CD8-positive, alpha-beta memory T cell (primary cell): ENCODE data around the gene CREB1. TPM values are rescaled to one million over a fixed set of nuclear protein-coding genes. Genes with fewer than 3 reads are reported as not detected.
"Not testable (repeated sequence)": the region's sequence is repeated elsewhere in the genome, so short reads cannot be mapped to it uniquely, and the experiment has no call there.

Experiments
- CTCF ChIA-PET: fragments of 350-600 bp; sonication (Branson Sonifier 250); formaldehyde crosslinking; loops from one replicate; lab custom pipeline; 2021; ENCODE audit warnings: antibody characterized with exemption; lab: Charles Lee
- POLR2A ChIA-PET: fragments of 350-600 bp; sonication (Branson Sonifier 250); formaldehyde crosslinking; loops from one replicate; lab custom pipeline; 2021; ENCODE audit warnings: antibody characterized with exemption; lab: Charles Lee
- DNase-seq, 5 donors: peaks; one replicate each; pipeline versions ENCODE4 v3.0.0 to v3.0.0-alpha.2; 2020 to 2022; ENCODE audit warnings: mixed read lengths in 1 of 5
- H3K27ac ChIP-seq: one replicate; pipeline ENCODE4 v1.7.0; 2013; ENCODE audit warnings: low read depth, mild to moderate bottlenecking, low read length, moderate library complexity
- H3K27me3 ChIP-seq: 2 replicates; pipeline ENCODE4 v1.7.0; 2013; ENCODE audit warnings: low read length, mild to moderate bottlenecking; ENCODE audit not compliant: insufficient read depth, poor library complexity, severe bottlenecking
- H3K36me3 ChIP-seq: 2 replicates; pipeline ENCODE4 v1.7.0; 2013; ENCODE audit warnings: mild to moderate bottlenecking, low read length, moderate library complexity; ENCODE audit not compliant: insufficient read depth
- H3K4me1 ChIP-seq: 2 replicates; pipeline ENCODE4 v1.7.0; 2013; ENCODE audit warnings: mild to moderate bottlenecking, low read length, moderate library complexity; ENCODE audit not compliant: insufficient read depth
- H3K4me3 ChIP-seq: 2 replicates; pipeline ENCODE4 v1.7.0; 2013; ENCODE audit warnings: mild to moderate bottlenecking, low read length
- H3K9me3 ChIP-seq: 2 replicates; pipeline ENCODE4 v1.7.0; 2013; ENCODE audit warnings: mild to moderate bottlenecking, low read length
- H3K27ac Mint-ChIP-seq, 8 donors: one replicate each; pipeline ENCODE4 v1.8.0; 2020 to 2021; ENCODE audit warnings: mixed read lengths in 8 of 8, mild to moderate bottlenecking in 6 of 8, inconsistent platforms in 3 of 8, moderate library complexity in 3 of 8
- H3K27me3 Mint-ChIP-seq, 2 donors: one replicate each; pipeline ENCODE4 v1.8.0; 2020 to 2021; ENCODE audit warnings: mixed read lengths in 2 of 2, mild to moderate bottlenecking in 1 of 2, moderate library complexity in 1 of 2
- H3K36me3 Mint-ChIP-seq, 3 donors: one replicate each; pipeline ENCODE4 v1.8.0; 2020 to 2021; ENCODE audit warnings: mixed read lengths in 3 of 3, inconsistent platforms in 1 of 3, mild to moderate bottlenecking in 1 of 3
- H3K4me1 Mint-ChIP-seq, 3 donors: one replicate each; pipeline ENCODE4 v1.8.0; 2020 to 2021; ENCODE audit warnings: mixed read lengths in 3 of 3, inconsistent platforms in 1 of 3, mild to moderate bottlenecking in 1 of 3
- H3K4me3 Mint-ChIP-seq, 7 donors: one replicate each; pipeline ENCODE4 v1.8.0; 2020 to 2021; ENCODE audit warnings: mixed read lengths in 7 of 7, mild to moderate bottlenecking in 6 of 7, moderate library complexity in 4 of 7, inconsistent platforms in 2 of 7
- H3K9me3 Mint-ChIP-seq, 5 donors: one replicate each; pipeline ENCODE4 v1.8.0; 2020 to 2022; ENCODE audit warnings: mixed read lengths in 5 of 5, mild to moderate bottlenecking in 3 of 5, moderate library complexity in 2 of 5, inconsistent platforms in 1 of 5
- polyA plus RNA-seq: library from polyadenylated mRNA; unstranded; fragments of 300-500 nt; fragmentation: Illumina TruSeq; gene quantifications from one replicate; pipeline ENCODE4 v1.2.3, GENCODE V29; 2021
- total RNA-seq, 2 experiments: library from RNA; stranded (reverse); gene quantifications; one replicate each; pipeline ENCODE4 v1.2.3, GENCODE V29; 2021

Gene CREB1
- total and polyA plus RNA-seq, 3 experiments from 2014 or later = 60.2 to 96.2 (median 95.4) TPM

DNA sequence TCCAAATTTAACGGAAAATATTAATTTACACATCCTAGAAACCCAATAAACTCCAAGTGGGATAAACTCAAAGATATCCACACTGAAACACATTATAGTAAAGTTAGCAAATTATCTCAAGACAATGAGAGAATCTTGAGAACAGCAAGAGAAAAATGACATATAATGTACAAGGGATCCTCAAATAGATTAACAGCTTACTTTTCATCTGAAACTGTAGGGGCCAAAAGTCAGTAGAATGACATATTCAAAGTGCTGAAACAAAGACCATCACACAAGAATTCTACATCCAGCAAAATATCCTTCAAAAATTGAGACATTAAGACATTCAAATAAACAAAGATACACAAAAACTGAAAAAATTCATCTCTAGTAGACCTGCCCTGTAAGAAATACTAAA lies 114.1 kb downstream of the CREB1 start:
- H3K36me3 Mint-ChIP-seq = peaks cover 0 to 14% (median 1%) of the 10 kb centered on the region in 3 donors
- no peaks in the 10 kb centered on the region for H3K4me1 Mint-ChIP-seq
- DNase-seq = no peak
- H3K27ac Mint-ChIP-seq = no peak overlapping the region
- Histone ChIP-seq H3K9me3 (no peaks in the 10 kb centered on the region), H3K27me3 (no peaks in the 10 kb centered on the region), H3K4me1 (no peaks in the 10 kb centered on the region), H3K4me3 (no peak overlapping the region), H3K27ac (no peak overlapping the region), H3K36me3 (no peaks in the 10 kb centered on the region)
- no peak overlapping the region for H3K4me3 Mint-ChIP-seq
- H3K9me3 Mint-ChIP-seq = peaks cover 0 to 14% (median 11%) of the 10 kb centered on the region in 5 donors
- ChIA-PET POLR2A (no interaction called here), CTCF (no interaction called here)
- peaks cover 6 to 22% of the 10 kb centered on the region in 2 donors for H3K27me3 Mint-ChIP-seq

DNA sequence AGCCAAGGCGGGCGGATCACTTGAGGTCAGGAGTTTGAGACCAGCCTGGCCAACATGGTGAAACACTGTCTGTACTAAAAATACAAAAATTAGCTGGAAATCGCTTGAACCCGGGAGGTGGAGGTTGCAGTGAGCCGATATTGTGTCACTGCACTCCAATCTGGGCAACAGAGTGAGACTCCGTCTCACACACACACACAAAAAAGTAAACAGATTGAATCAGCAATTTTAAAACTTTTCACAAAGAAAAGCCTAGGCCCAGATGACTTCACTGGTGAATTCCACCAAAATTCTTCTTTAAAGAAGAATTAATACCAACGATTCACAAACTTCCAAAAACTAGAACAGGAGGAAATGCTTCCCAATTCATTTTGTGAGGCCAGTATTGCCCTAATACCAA lies 116.8 kb downstream of the CREB1 start:
- H3K4me1 Mint-ChIP-seq, H3K36me3 Mint-ChIP-seq, H3K27me3 Mint-ChIP-seq, H3K27ac ChIP-seq, CTCF ChIA-PET, DNase-seq, H3K4me3 Mint-ChIP-seq, H3K4me3 ChIP-seq, H3K9me3 Mint-ChIP-seq, H3K9me3 ChIP-seq, H3K27me3 ChIP-seq, POLR2A ChIA-PET, H3K36me3 ChIP-seq, H3K27ac Mint-ChIP-seq, H3K4me1 ChIP-seq: not testable (repeated sequence)

Other genes starting within 250 kb of the CREB1 start
- gene METTL21A, start 95.4 kb downstream of the CREB1 start, total RNA-seq = 10 to 100 TPM; 31.5 to 32.8 TPM
- gene METTL21A, start 95.4 kb downstream of the CREB1 start, polyA plus RNA-seq = 30.4 TPM
- gene CCNYL1, start 181.7 kb downstream of the CREB1 start, total RNA-seq = 1 to 10 TPM; 6.1 to 7.2 TPM
- 2.0 TPM for gene CCNYL1, start 181.7 kb downstream of the CREB1 start, polyA plus RNA-seq
- gene FZD5, start 239.9 kb downstream of the CREB1 start, total RNA-seq = 1 to 10 TPM; 1.1 to 1.2 TPM
- 0.06 TPM for gene FZD5, start 239.9 kb downstream of the CREB1 start, polyA plus RNA-seq